Inferior parietal cortex (tissue), 1 donor: ENCODE data around the gene MBLAC2.

ENCODE experiments used
- DNase-seq: peaks from one replicate; pipeline ENCODE4 v3.0.0-alpha.2; 2016; ENCODE audit errors: extremely low spot score

MBLAC2 gene

GRCh38 chr5:90474235-90475107 lies at the start of gene MBLAC2, which contains the start of gene POLR3G:
MBLAC2 (minus strand) TSS chr5:90474771; CDS start chr5:90474292, 479 bp downstream.
POLR3G (plus strand) TSS chr5:90474864; CDS start chr5:90485568, 10,704 bp downstream.
- peak; percentile 84 for DNase-seq

GRCh38 chr5:90519081-90519480 lies 44.5 kb upstream of the MBLAC2 start:
- DNase-seq: no peak

- no peak for DNase-seq
Observed at GRCh38 chr5:90518661-90519060, 44.1 kb upstream of the MBLAC2 start.

- DNase-seq: no peak
Observed at GRCh38 chr5:90514520-90514919, 39.9 kb upstream of the MBLAC2 start.

GRCh38 chr5:90510438-90510837 lies 35.9 kb upstream of the MBLAC2 start:
- DNase-seq: no peak

- no peak for DNase-seq
Observed at GRCh38 chr5:90506221-90506620, 31.6 kb upstream of the MBLAC2 start.

- DNase-seq: no peak
Observed at GRCh38 chr5:90504743-90505142, 30.2 kb upstream of the MBLAC2 start.

- no peak for DNase-seq
Observed at GRCh38 chr5:90503596-90503995, 29.0 kb upstream of the MBLAC2 start.

- DNase-seq: no peak
Observed at GRCh38 chr5:90495146-90495545, 20.6 kb upstream of the MBLAC2 start.

GRCh38 chr5:90494043-90494442 lies 19.5 kb upstream of the MBLAC2 start:
- DNase-seq: no peak

- no peak for DNase-seq
Observed at GRCh38 chr5:90488791-90489190, 14.2 kb upstream of the MBLAC2 start.

- DNase-seq: no peak
Observed at GRCh38 chr5:90484540-90484939, 10.0 kb upstream of the MBLAC2 start.

GRCh38 chr5:90483206-90483605 lies 8.6 kb upstream of the MBLAC2 start:
- no peak for DNase-seq

GRCh38 chr5:90480699-90481098 lies 6.1 kb upstream of the MBLAC2 start:
- no peak for DNase-seq

GRCh38 chr5:90479611-90480385 lies 5.2 kb upstream of the MBLAC2 start:
- DNase-seq: no peak

GRCh38 chr5:90477621-90478215 lies 3.1 kb upstream of the MBLAC2 start:
- DNase-seq: peak; percentile 15

- DNase-seq: peak; percentile 14
Observed at GRCh38 chr5:90477073-90477472, 2.5 kb upstream of the MBLAC2 start.

GRCh38 chr5:90476391-90476790 lies 1.8 kb upstream of the MBLAC2 start:
- no peak for DNase-seq

- DNase-seq: no peak
Observed at GRCh38 chr5:90475436-90475980, 937 bp upstream of the MBLAC2 start.

- DNase-seq: peak; percentile 33
Observed at GRCh38 chr5:90473396-90474234, 956 bp downstream of the MBLAC2 start.

GRCh38 chr5:90472783-90473395 lies 1.7 kb downstream of the MBLAC2 start:
- DNase-seq: no peak
